IMR-90 (cell line): ENCODE data around the gene TMCO1. TPM values are rescaled to one million over a fixed set of nuclear protein-coding genes. Genes with fewer than 3 reads are reported as not detected.

Source experiments
- ATAC-seq: fragments of 200-7000 bp; cut with Tn5 transposase; 2 replicates; pipeline ENCODE4 v1.9.1; 2020; ENCODE audit warnings: low read depth, mild to moderate bottlenecking, moderate library complexity
- BruUV-seq: library from RNA; stranded (reverse); fragments of 400-500 nt; replicated peaks from 2 replicates; lab custom pipeline; 2021; lab: Mats Ljungman, UMichigan
- CTCF ChIA-PET: fragments of 300-600 bp; formaldehyde crosslinking; extraction: SDS; loops from one replicate; lab custom pipeline; 2021; ENCODE audit warnings: antibody characterized with exemption; lab: Yijun Ruan, JAX
- POLR2A ChIA-PET: fragments of 300-600 bp; sonication (Branson Sonifier 250); formaldehyde crosslinking; loops from one replicate; lab custom pipeline; 2022; ENCODE audit warnings: antibody characterized with exemption; ENCODE audit not compliant: unreplicated experiment; lab: Charles Lee
- DNase-seq: peaks from one replicate; pipeline ENCODE4 v3.0.0; 2013
- H2AFZ ChIP-seq: replicated peaks from 2 replicates; pipeline ENCODE3; 2013; ENCODE audit warnings: low read length, mild to moderate bottlenecking; ENCODE audit not compliant: poor library complexity
- H2AK5ac ChIP-seq: 2 replicates; pipeline ENCODE4 v1.6.1; 2013; ENCODE audit warnings: low read depth, low read length, inconsistent platforms
- H2AK9ac ChIP-seq: replicated peaks from 2 replicates; pipeline ENCODE3; 2013; ENCODE audit warnings: mild to moderate bottlenecking, low read depth, low read length, moderate library complexity; ENCODE audit not compliant: poor library complexity
- H2BK120ac ChIP-seq: 2 replicates; pipeline ENCODE4 v1.6.1; 2013; ENCODE audit warnings: low read depth, low read length, inconsistent platforms
- H2BK15ac ChIP-seq: 3 replicates; pipeline ENCODE4 v1.6.1; 2013; ENCODE audit warnings: low read depth, low read length, inconsistent platforms
- H2BK20ac ChIP-seq: 2 replicates; pipeline ENCODE4 v1.6.1; 2013; ENCODE audit warnings: low read depth, mild to moderate bottlenecking, inconsistent platforms, low read length, moderate library complexity
- H2BK5ac ChIP-seq: 2 replicates; pipeline ENCODE4 v1.6.1; 2013; ENCODE audit warnings: mild to moderate bottlenecking, low read depth, low read length, inconsistent platforms; ENCODE audit not compliant: poor library complexity, severe bottlenecking
- H3K14ac ChIP-seq: replicated peaks from 2 replicates; pipeline ENCODE4 v1.6.1; 2013; ENCODE audit warnings: low read depth, low read length, inconsistent platforms
- H3K18ac ChIP-seq: 2 replicates; pipeline ENCODE4 v1.6.1; 2013; ENCODE audit warnings: low read depth, low read length, control low read depth
- H3K23ac ChIP-seq: 2 replicates; pipeline ENCODE4 v1.6.1; 2013; ENCODE audit warnings: low read depth, low read length, inconsistent platforms
- H3K27ac ChIP-seq: 2 replicates; pipeline ENCODE4 v1.5.1; 2013; ENCODE audit warnings: mild to moderate bottlenecking, control low read depth, low read length; ENCODE audit not compliant: insufficient read depth
- H3K27me3 ChIP-seq: 2 replicates; pipeline ENCODE4 v1.6.1; 2013; ENCODE audit warnings: low read length; ENCODE audit not compliant: control insufficient read depth, insufficient read depth
- H3K36me3 ChIP-seq: 2 replicates; pipeline ENCODE4 v1.6.1; 2013; ENCODE audit warnings: low read length, mixed read lengths; ENCODE audit not compliant: control insufficient read depth, insufficient read depth
- H3K4ac ChIP-seq: 2 replicates; pipeline ENCODE4 v1.6.1; 2013; ENCODE audit warnings: low read depth, low read length, inconsistent platforms
- H3K4me1 ChIP-seq: 2 replicates; pipeline ENCODE4 v1.6.1; 2013; ENCODE audit warnings: low read length, mixed read lengths; ENCODE audit not compliant: control insufficient read depth, insufficient read depth
- H3K4me2 ChIP-seq: 2 replicates; pipeline ENCODE4 v1.6.1; 2013; ENCODE audit warnings: low read depth, mild to moderate bottlenecking, control low read depth, low read length, moderate library complexity
- H3K4me3 ChIP-seq: 2 replicates; pipeline ENCODE4 v1.5.1; 2013; ENCODE audit warnings: low read depth, mild to moderate bottlenecking, control low read depth, low read length, moderate library complexity; ENCODE audit not compliant: insufficient read depth
- H3K56ac ChIP-seq: 2 replicates; pipeline ENCODE4 v1.6.1; 2013; ENCODE audit warnings: low read length, inconsistent platforms; ENCODE audit not compliant: insufficient read depth; ENCODE audit errors: extremely low read depth
- H3K79me1 ChIP-seq, 2 experiments: 2 replicates each; pipeline ENCODE4 v1.6.1; 2013; ENCODE audit warnings: low read length in 2 of 2, inconsistent platforms in 1 of 2, low read depth in 1 of 2
- H3K9ac ChIP-seq: 2 replicates; pipeline ENCODE4 v1.6.1; 2013; ENCODE audit warnings: low read depth, low read length, control low read depth
- H3K9me1 ChIP-seq: 2 replicates; pipeline ENCODE4 v1.6.1; 2013; ENCODE audit warnings: low read length, inconsistent platforms; ENCODE audit not compliant: insufficient read depth
- H3K9me3 ChIP-seq: 2 replicates; pipeline ENCODE4 v1.6.1; 2013; ENCODE audit warnings: low read length; ENCODE audit not compliant: control insufficient read depth, insufficient read depth
- H4K20me1 ChIP-seq: 2 replicates; pipeline ENCODE4 v1.6.1; 2013; ENCODE audit warnings: low read length, inconsistent platforms; ENCODE audit not compliant: insufficient read depth
- H4K5ac ChIP-seq: 2 replicates; pipeline ENCODE4 v1.6.1; 2013; ENCODE audit warnings: mild to moderate bottlenecking, low read depth, low read length, control low read depth
- H4K8ac ChIP-seq, 2 experiments: 2 replicates each; pipeline ENCODE4 v1.6.1; 2013; ENCODE audit warnings: low read depth in 2 of 2, low read length in 2 of 2, control low read depth in 1 of 2, inconsistent platforms in 1 of 2
- H4K91ac ChIP-seq: 2 replicates; pipeline ENCODE4 v1.6.1; 2013; ENCODE audit warnings: low read depth, low read length, inconsistent platforms; ENCODE audit not compliant: insufficient read depth
- CEBPB ChIP-seq: IDR thresholded peaks from 2 replicates; pipeline ENCODE4 v1.6.1; 2012; ENCODE audit warnings: low read depth, low read length, improper control_type of control experiment
- FOS ChIP-seq: fragments of 150-350 bp; IDR thresholded peaks from 2 replicates; pipeline ENCODE4 v1.6.1; 2016; ENCODE audit warnings: low read depth, low read length
- MXI1 ChIP-seq: IDR thresholded peaks from 2 replicates; pipeline ENCODE4 v1.6.1; 2012; ENCODE audit warnings: low read depth, mild to moderate bottlenecking, low read length, moderate library complexity, borderline replicate concordance
- NFE2L2 ChIP-seq: fragments of 150-350 bp; IDR thresholded peaks from 2 replicates; pipeline ENCODE4 v1.6.1; 2016; ENCODE audit warnings: low read depth, mild to moderate bottlenecking, low read length
- dilution Hi-C: fragments of 300-500 bp; cut with HindIII; formaldehyde crosslinking; loops from one replicate; pipeline ENCODE4 v1.14.3; 2018; ENCODE audit warnings: low sequenced_read_pairs; ENCODE audit not compliant: unreplicated experiment
- in situ Hi-C: fragments of 300-500 bp; cut with MboI; formaldehyde crosslinking; loops from 3 replicates; pipeline ENCODE4 v1.14.3; 2019; ENCODE audit warnings: low sequenced_read_pairs, inconsistent platforms, mixed read lengths
- intact Hi-C: fragments of 100-400 bp; cut with micrococcal nuclease; formaldehyde crosslinking; loops from 2 replicates; pipeline ENCODE4 v1.10.0; 2022
- polyA plus RNA-seq, 3 experiments: library from polyadenylated mRNA; depleted of rRNA; stranded (reverse); fragments of >200 nt; gene quantifications; 2 replicates each; pipeline ENCODE4 v1.2.3, GENCODE V29; 2012; ENCODE audit warnings: low replicate concordance in 1 of 3
- total RNA-seq: library from RNA; depleted of rRNA; stranded (reverse); fragments of >200 nt; gene quantifications from 2 replicates; pipeline ENCODE4 v1.2.3, GENCODE V29; 2012

Gene TMCO1
- total and polyA plus RNA-seq, 2 of the 4 experiments (the other 2 are of a cell fraction), result 86.4 to 113 TPM

DNA sequence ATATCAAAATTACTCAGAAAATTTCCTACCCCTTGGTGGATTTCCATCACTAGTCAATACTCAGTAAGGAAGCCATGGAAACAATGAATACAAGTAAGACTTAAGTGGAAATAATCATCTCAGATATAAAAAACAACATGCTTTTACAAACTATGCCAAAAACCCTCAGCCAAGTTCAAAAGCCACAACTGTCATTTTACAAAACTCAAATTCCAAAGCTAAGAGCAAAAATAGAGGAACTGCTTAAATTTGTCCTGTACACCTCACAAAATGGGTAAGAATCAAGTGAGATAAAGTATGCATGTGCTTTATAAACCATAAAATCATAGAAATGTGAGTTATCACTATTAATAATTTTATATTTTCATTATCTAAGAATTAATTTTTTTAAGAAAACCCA lies 9.6 kb downstream of the TMCO1 start:
- no peaks in the 10 kb centered on the region for H3K9me1 ChIP-seq
- H2BK15ac ChIP-seq, result no peak overlapping the region
- no peak overlapping the region for H4K5ac ChIP-seq
- dilution Hi-C loops, result no loop called here
- no peak overlapping the region for H4K91ac ChIP-seq
- H3K9me3 ChIP-seq, result no peaks in the 10 kb centered on the region
- in situ Hi-C loops, result no loop called here
- no peak overlapping the region for H3K18ac ChIP-seq
- no peak overlapping the region for H3K14ac ChIP-seq
- H3K36me3 ChIP-seq, result peaks cover 16% of the 10 kb centered on the region
- H3K23ac ChIP-seq, result no peak overlapping the region
- H3K4ac ChIP-seq, result no peak overlapping the region
- no TSS peak for BruUV-seq
- ATAC-seq, result no peak
- no peak overlapping the region for H3K56ac ChIP-seq
- peaks cover 9 to 19% of the 10 kb centered on the region in 2 experiments; a peak in 3 of 4 replicates for H3K79me1 ChIP-seq
- H3K4me2 ChIP-seq, result no peak overlapping the region
- no peak overlapping the region for H3K9ac ChIP-seq
- intact Hi-C loops, result no loop called here
- TF ChIP-seq MXI1 (no peak), CEBPB (no peak), NFE2L2 (no peak), FOS (no peak)
- no peak overlapping the region for H2AK5ac ChIP-seq
- H2BK120ac ChIP-seq, result no peak overlapping the region
- DNase-seq, result no peak
- H2BK5ac ChIP-seq, result no peak overlapping the region
- ChIA-PET CTCF (interaction anchor here (0.7 to 1.6 kb wide), 3 partner anchors 8 to 16 kb away, joined by 3 to 5 read pairs (median 4); no protein-coding TSS in a partner anchor), POLR2A (no interaction called here)
- no peak overlapping the region for H3K27ac ChIP-seq
- H3K4me3 ChIP-seq, result no peak overlapping the region
- H3K27me3 ChIP-seq, result no peaks in the 10 kb centered on the region
- no peaks in the 10 kb centered on the region; the same call in 1 of the 2 replicates for H4K20me1 ChIP-seq
- H2BK20ac ChIP-seq, result no peak overlapping the region
- H4K8ac ChIP-seq, result no peak overlapping the region
- H2AK9ac ChIP-seq, result no peak overlapping the region
- no peak overlapping the region for H2AFZ ChIP-seq
- no peaks in the 10 kb centered on the region for H3K4me1 ChIP-seq
